ENCODE measurements around the gene TACC2.

GRCh38 chr10:122020226-122020625 is 31.3 kb downstream of the TACC2 start:
- TF ChIP-seq CTCF (IDR thresholded peaks at IDR 0.05; ENCODE audit: insufficient read depth, low read depth, low read length) = no peak
- no peak for TF ChIP-seq EZH2 (IDR thresholded peaks at IDR 0.05; ENCODE audit: insufficient read depth, low read length)

Data from astrocyte (in vitro differentiated cells and primary cell).